ENCODE results near the gene TMEM11.
"Not testable (repeated sequence)": the region's sequence is repeated elsewhere in the genome, so short reads cannot be mapped to it uniquely, and the experiment has no call there.

TMEM11 gene

GRCh38 chr17:21210411-21211076 lies 3.4 kb downstream of the TMEM11 start:
- no peak for DNase-seq

DNA sequence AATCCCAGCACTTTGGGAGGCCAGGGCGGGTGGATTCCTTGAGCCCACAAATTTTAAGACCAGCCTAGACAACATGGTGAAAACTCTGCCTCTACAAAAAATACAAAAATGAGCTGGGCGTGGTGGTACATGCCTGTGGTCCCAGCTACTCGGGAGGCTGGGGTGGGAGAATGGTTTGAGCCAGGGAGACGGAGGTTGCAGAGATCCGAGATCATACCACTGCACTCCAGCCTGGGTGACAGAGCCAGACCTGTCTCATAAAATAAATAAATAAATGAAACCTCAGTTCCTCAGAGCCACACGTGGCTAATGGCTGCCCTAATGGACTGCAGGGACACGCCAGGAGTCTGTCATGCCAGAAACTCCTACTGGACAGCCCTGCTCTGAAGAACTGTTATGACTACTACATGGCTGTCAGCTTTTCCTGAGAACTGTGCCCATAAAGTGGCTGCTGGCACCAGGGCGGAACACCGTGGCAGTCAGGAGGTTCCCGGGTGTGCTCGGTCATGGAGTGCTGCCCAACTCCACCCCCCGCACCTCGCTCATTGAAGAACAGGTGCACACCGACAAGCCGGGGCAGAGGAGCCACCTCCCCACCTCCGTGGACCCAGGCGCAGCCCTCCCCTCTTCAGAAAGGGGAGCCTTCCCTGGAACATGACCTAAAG lies 4.3 kb downstream of the TMEM11 start:
- DNase-seq = no peak

DNA sequence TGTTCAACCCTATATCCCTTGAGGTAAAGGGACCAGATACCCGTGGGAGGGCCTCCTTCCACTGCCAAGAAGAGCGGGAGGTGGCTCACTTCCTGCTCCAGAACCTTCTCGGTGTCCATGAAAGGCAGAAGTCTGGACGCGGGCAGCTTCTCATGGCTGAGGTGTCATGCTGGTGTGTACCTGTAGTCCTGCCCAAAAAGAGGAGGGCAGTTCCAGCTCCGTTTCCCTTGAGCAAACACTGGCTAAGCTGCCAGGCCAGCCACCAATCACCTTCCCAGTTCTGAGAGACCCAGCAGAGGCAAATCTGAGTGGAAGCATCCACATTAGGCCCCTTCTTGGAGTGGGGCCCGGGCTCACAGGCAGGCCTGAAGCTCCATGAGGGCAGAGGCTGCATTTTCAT lies 5.6 kb downstream of the TMEM11 start:
- DNase-seq = no peak

DNA sequence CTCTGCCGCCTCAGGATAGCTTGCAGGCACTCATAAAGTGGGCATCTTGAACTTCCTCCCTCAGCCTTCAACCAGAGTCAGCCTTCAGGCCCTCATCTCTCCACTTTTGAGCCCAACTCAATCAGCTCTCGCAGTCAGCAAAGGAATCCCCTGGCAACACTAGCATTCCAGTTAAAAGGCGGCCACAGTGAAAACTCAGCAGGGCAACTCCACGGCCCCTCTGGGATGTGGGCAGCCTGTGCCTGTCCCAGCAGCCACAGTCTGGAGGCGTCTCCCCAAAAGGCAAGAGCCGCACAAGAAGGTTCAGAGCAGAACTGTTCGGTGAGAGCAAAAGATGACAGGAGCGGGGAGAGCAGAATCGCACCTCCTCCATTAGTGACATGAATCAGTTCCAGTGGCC lies 9.0 kb downstream of the TMEM11 start:
- DNase-seq = no peak

GRCh38 chr17:21202512-21202911 lies 11.4 kb downstream of the TMEM11 start:
- DNase-seq = no peak

DNA sequence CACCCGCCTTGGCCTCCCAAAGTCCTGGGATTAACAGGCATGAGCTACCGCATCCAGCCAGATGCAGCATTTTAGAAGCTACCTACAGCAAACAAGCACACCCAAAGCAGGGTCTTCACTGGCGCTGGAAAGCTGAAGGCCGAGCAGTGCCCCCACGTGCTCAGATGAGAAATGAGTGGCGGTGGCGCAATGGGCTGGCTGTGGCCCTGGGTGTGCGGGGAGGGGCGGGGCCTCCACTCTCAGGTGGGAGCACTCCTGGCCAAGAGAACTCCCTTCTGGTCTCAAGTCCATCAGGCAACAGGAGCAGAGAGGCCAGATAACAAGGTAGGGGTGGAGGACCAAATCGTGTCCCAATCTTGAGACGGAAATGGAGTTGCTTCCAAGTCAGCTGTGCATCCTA lies 12.1 kb downstream of the TMEM11 start:
- no peak for DNase-seq

DNA sequence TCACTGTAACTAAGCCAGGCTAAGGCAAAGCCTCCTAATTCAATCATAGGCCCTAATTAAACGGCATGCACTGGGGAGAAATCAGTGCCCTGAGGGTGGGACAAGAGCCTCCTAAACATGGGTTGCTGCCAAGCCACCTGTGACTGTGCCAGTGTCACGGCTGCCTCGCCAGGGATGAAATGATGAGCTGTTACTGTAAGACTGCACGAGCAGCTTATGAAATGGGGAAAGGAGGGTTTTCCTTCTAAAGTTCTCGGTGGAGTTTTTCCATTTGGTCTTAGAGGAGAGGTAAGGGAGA lies 12.7 kb downstream of the TMEM11 start:
- DNase-seq = no peak

GRCh38 chr17:21200590-21201297 lies 13.2 kb downstream of the TMEM11 start:
- no peak for DNase-seq

- DNase-seq = no peak
Measured at GRCh38 chr17:21199856-21200255, 14.1 kb downstream of the TMEM11 start.

GRCh38 chr17:21199311-21199710 lies 14.7 kb downstream of the TMEM11 start:
- no peak for DNase-seq

- DNase-seq = no peak
Measured at GRCh38 chr17:21198411-21198810, 15.6 kb downstream of the TMEM11 start.

DNA sequence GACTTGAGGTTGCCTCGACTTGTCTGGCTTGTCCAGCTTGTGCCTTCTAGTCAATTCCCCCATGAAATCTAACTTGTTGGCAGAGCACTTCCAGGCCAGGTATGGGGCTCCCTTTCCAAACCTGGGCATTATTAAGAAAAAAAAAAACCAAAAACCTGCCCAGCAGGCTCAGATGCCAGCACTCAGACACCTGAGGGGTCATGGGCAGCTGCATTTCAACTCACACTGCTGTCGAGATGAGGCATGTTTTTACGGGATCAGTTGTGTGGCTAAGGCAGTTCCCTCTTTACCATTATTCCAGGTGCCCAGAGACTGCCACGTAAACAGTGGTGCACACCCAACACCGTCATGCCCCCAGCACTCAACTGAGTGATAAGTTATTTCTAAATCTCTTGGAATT lies 17.8 kb downstream of the TMEM11 start:
- DNase-seq = no peak

GRCh38 chr17:21194703-21195102 lies 19.3 kb downstream of the TMEM11 start:
- DNase-seq = no peak

DNA sequence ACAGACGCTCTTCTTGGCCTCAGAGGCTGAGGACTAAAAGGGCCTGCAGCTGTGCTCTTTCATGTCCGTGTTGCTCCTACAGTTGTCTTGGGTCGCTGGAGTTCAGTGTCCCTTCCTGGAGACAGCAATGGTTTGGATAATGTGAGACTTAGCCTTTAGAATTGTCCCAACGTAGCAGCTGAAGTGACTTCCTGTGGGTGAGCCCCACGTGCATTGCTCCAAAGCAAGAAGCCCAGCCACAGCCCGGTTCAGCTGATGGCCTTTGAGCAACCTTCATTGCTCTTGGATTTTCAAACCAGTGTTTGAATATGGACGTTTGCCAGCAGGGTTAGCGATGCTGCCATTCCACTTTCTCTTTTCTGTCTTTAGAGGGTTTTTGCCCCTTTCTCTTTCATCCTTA lies 19.7 kb downstream of the TMEM11 start:
- DNase-seq = no peak

DNA sequence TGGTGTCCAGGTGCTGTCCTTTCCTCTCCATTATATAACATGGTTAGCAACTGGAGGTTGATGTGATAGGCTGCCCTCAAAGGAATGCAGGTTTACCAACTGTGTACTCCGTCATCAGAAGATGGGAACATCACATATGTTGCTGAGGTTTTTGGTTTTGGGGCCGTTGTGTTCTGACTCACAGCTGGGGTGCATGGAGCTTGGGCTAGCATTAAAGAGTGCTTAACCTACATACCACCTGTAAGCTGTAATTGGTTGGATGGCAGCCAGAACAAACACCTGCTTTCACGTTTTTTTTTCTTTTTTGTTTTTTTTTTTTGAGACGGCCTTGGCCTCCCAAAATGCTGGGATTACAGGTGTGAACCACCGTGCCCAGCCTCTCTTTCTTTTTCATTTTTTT lies 20.9 kb downstream of the TMEM11 start:
- DNase-seq = no peak

- not testable (repeated sequence) for DNase-seq
Measured at GRCh38 chr17:21192414-21192813, 21.5 kb downstream of the TMEM11 start.

DNA sequence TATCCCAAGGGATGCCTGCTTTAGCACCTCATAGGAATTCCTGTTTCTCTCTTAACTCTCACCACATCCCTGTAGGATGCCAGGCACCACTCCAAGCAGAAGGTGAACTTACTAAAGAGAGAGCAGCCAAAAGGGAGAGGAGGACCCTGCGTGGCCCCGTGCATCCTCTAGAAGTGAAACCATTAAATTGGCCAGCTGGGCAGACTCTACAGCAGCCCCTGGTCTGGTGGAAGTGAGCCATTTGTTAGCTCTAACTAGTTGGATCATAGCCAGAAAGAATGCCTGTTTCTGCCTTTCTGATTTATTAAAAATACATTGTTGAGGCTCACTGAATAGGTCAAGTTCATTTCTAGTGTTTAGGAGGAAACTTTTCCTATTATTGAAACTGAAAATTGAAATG lies 22.3 kb downstream of the TMEM11 start:
- DNase-seq = no peak

DNA sequence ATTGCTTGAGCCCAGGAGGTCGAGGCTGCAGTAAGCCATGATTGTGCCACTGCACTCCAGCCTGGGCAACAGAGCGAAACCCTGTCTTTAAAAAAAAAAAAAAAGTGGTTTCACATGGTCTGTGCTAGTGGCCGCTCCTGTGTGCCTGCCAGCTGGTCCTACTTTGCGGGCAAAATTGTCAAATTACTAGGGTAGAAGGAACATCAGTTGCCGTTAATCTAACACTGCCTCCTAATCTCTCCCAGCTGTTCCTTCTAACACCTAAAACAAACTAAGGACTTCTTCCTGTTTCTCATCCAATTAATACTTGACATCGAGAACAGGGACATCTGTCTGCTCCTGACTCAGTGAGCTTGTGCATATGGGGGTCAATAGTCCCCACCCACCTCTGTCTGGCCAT lies 23.9 kb downstream of the TMEM11 start:
- DNase-seq = no peak

GRCh38 chr17:21189361-21189760 lies 24.6 kb downstream of the TMEM11 start:
- no peak for DNase-seq

DNA sequence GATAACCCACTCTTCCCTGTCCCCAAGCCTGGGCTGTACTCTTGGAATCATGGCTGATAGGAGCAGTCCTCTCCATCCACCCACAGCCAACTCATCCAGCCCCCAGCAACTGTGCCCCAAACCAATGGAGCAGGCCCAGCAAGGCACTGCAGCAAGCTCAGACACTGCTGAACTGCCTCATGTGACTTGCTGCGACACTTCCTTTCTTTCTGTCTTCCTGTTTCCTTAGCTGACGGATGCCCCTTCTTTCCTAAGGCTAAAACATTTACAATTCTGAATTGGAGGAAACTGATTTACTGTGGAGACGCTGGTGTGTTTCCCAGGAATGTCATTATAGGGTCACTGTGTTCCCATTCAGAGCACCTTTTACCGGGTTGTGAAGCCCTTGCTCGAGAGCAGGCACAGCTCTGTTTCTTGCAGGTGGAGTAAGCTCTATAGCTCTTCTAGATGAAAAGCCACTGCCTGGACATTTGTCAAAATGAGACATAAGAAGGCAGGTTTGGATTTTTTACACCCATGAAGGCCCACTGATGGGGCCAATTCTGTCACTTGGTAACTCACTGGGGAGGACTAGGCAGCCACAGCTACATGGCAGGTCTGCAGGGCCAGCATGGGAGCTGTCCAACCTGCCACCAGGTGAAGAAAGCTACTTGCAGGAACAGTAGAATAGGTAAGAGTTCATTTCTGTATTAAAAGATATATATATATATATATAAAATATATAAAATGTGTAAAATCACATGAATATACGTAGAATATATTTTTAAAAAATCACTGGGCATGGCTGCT lies 27.4 kb downstream of the TMEM11 start:
- DNase-seq = no peak

DNA sequence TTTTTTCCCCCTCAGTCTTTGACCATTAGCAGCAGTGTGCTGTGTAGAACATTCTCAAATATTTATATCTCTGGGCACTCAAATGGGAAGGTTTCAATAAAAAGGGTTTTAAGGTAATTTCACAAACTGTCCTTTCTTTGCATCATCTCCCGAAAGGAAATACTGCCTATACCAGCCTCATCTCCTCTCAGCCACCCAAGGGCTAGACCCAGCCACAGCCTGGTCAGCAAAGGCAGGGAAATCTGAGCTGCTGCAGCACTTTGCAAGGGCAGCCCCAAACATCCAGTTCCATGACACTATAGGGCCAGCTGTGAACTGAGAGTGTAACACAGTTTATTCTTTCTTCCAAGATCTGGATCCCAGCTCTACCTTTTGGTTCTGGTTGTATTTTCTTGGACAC lies 28.9 kb downstream of the TMEM11 start:
- DNase-seq = no peak

DNA sequence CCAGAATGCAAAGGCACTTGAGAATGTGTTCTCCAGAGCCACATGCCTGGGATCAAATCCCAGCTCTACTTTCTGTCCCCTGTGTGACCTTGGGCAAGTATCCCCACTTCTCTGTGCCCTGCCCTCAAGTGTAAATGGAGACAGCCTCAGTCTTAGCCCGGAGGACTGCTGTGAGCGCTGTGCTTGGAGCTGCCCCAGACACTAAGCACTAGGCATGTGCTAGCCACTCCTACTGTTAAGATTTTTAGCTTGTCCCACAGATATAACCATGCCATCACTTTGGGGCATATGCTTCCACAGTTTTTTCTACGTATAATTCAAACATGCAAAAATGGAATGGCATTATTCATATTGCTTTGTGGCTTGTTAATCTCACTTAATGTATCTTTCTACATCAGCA lies 29.4 kb downstream of the TMEM11 start:
- no peak for DNase-seq

GRCh38 chr17:21183468-21183867 lies 30.5 kb downstream of the TMEM11 start:
- DNase-seq = no peak

Measured in activated CD4-positive, alpha-beta T cell treated with anti-CD3 and anti-CD28 coated beads, Interleukin-2, amount 50 U/mL, for 1 hour (primary cell).